K562 (cell line): Measurements from ENCODE around the gene RPL14. TPM values are rescaled to one million over a fixed set of nuclear protein-coding genes. Genes with fewer than 3 reads are reported as not detected.

ENCODE experiments used
- ARNT ChIP-seq, 2 experiments: fragments of 450-650 bp; IDR thresholded peaks; 2 replicates each; pipeline ENCODE4 v1.6.1; 2016; ENCODE audit warnings: mild to moderate bottlenecking in 1 of 2
- ATF1 ChIP-seq, 2 experiments: fragments of 450-650 bp in 1 of 2; IDR thresholded peaks; 2 replicates each; pipeline ENCODE4 v1.6.1; 2016; ENCODE audit warnings: missing compliant biosample characterization in 1 of 2, missing genetic modification characterization in 1 of 2
- ATF3 ChIP-seq, 2 experiments: fragments of 450-650 bp in 1 of 2; sonication (generic) in 1 of 2; formaldehyde crosslinking in 1 of 2; IDR thresholded peaks in 1 of 2; conservative IDR thresholded peaks in 1 of 2; 2 replicates each; pipeline versions ENCODE4 v1.6.1 to v1.8.1; 2016 to 2023; ENCODE audit warnings: mild to moderate bottlenecking in 2 of 2, moderate library complexity in 2 of 2, inconsistent platforms in 1 of 2, missing genetic modification reagents in 1 of 2
- CEBPZ ChIP-seq: fragments of 150-350 bp; IDR thresholded peaks from 2 replicates; pipeline ENCODE4 v1.6.1; 2014; ENCODE audit warnings: low read depth, mild to moderate bottlenecking, low read length, borderline replicate concordance
- EHMT2 ChIP-seq: fragments of 450-650 bp; IDR thresholded peaks from 2 replicates; pipeline ENCODE4 v1.6.1; 2018; ENCODE audit warnings: antibody characterized with exemption
- ELF1 ChIP-seq: fragments of 200-800 bp; sonication (Bioruptor generic); IDR thresholded peaks from 2 replicates; pipeline ENCODE4 v1.6.1; 2016; ENCODE audit warnings: missing genetic modification characterization, missing compliant biosample characterization
- GATA2 ChIP-seq: sonication (generic); formaldehyde crosslinking; IDR thresholded peaks from 2 replicates; pipeline ENCODE4 v1.4.0; 2020; ENCODE audit warnings: mild to moderate bottlenecking, missing genetic modification reagents
- HNRNPLL ChIP-seq: fragments of 200-400 bp; formaldehyde crosslinking; IDR thresholded peaks from 2 replicates; pipeline ENCODE4 v1.6.1; 2017; ENCODE audit warnings: low read length, low read depth, mild to moderate bottlenecking; ENCODE audit not compliant: poor library complexity, severe bottlenecking
- L3MBTL2 ChIP-seq: fragments of 450-650 bp; IDR thresholded peaks from 2 replicates; pipeline ENCODE4 v1.6.1; 2016; ENCODE audit warnings: mild to moderate bottlenecking, moderate library complexity
- POLR3G ChIP-seq: IDR thresholded peaks from 2 replicates; pipeline ENCODE4 v1.6.1; 2011; ENCODE audit not compliant: insufficient read length, insufficient replicate concordance; ENCODE audit errors: extremely low read depth
- RFX1 ChIP-seq: fragments of 450-650 bp; IDR thresholded peaks from 2 replicates; pipeline ENCODE4 v1.6.1; 2016; ENCODE audit warnings: mild to moderate bottlenecking, moderate library complexity
- RNF219 ChIP-seq: fragments of 250-450 bp; sonication (Bioruptor Pico); IDR thresholded peaks from 2 replicates; pipeline ENCODE4 v1.5.0; 2022; ENCODE audit warnings: mild to moderate bottlenecking
- SMC3 ChIP-seq: conservative IDR thresholded peaks from 2 replicates; pipeline ENCODE4 v1.6.1; 2011; ENCODE audit warnings: low read depth, low read length, improper control_type of control experiment; ENCODE audit not compliant: insufficient read depth
- TAF9B ChIP-seq: fragments of 450-650 bp; IDR thresholded peaks from 2 replicates; pipeline ENCODE4 v1.6.1; 2018; ENCODE audit warnings: mild to moderate bottlenecking; ENCODE audit not compliant: partially characterized antibody
- ZC3H8 ChIP-seq: fragments of 450-650 bp; IDR thresholded peaks from 2 replicates; pipeline ENCODE4 v1.6.1; 2017
- ZKSCAN1 ChIP-seq: fragments of 150-350 bp; IDR thresholded peaks from 2 replicates; pipeline ENCODE4 v1.6.1; 2016; ENCODE audit warnings: low read depth, low read length
- ZNF140 ChIP-seq: fragments of 250-450 bp; sonication (Bioruptor Pico); IDR thresholded peaks from 2 replicates; pipeline ENCODE4 v1.8.0; 2021; ENCODE audit warnings: moderate library complexity, mild to moderate bottlenecking, inconsistent platforms
- ZNF354B ChIP-seq: fragments of 250-450 bp; sonication (Bioruptor Pico); IDR thresholded peaks from 2 replicates; pipeline ENCODE4 v1.4.0; 2020
- ZNF740 ChIP-seq, 3 experiments: fragments of 200-800 bp in 1 of 3; sonication (Bioruptor generic) in 1 of 3; sonication (generic) in 1 of 3; formaldehyde crosslinking in 1 of 3; IDR thresholded peaks; 2 replicates each; pipeline versions ENCODE4 v1.6.1 to v1.8.0; 2016 to 2022; ENCODE audit warnings: mild to moderate bottlenecking in 2 of 3, missing compliant biosample characterization in 2 of 3, missing genetic modification characterization in 2 of 3, missing genetic modification reagents in 1 of 3
- polyA plus RNA-seq, 8 experiments: library from polyadenylated mRNA; depleted of rRNA in 4 of 8; stranded (reverse) in 5 of 8; unstranded in 3 of 8; fragments of >200 nt; fragmentation: Nextera tagmentation in 2 of 8; fragmentation: Illumina TruSeq in 1 of 8; extraction: Ambion mirVana in 2 of 8; extraction: Trizol in 1 of 8; gene quantifications; 2 replicates each; pipeline versions ENCODE4 v1.2.1 to v1.2.3, GENCODE V29; 2011 to 2014; ENCODE audit warnings: inconsistent platforms in 1 of 8, missing spikeins in 1 of 8
- total RNA-seq, 7 experiments: library from RNA; depleted of rRNA in 6 of 7; stranded (reverse); fragments of >200 nt in 6 of 7; fragmentation: Illumina TruSeq in 2 of 7; extraction: Trizol in 2 of 7; gene quantifications; 2 replicates each; pipeline versions ENCODE4 v1.2.1 to v1.2.3, GENCODE V29; 2011 to 2021; ENCODE audit warnings: low replicate concordance in 1 of 7

Gene RPL14
- total and polyA plus RNA-seq, 9 of the 15 experiments (the other 6 are each of a cell fraction or from before 2014, with no cell fraction given), result 851 to 4,649 (median 2,133) TPM

GRCh38 chr3:40456940-40457823 is at the start of gene RPL14 (continued):
- no peak for TF ChIP-seq CEBPZ
- TF ChIP-seq ARNT (IDR thresholded peaks at IDR 0.05), result peak in 1 of 2 experiments; percentile 70; a peak in 2 of 4 replicates
- TF ChIP-seq GATA2, result peak; percentile 34; the same call in 1 of the 2 replicates
- TF ChIP-seq ZC3H8, result no peak
- TF ChIP-seq ELF1 (tag), result peak; percentile 42; the same call in 1 of the 2 replicates
- no peak for TF ChIP-seq ZNF354B (CRISPR knock-in tag)
- TF ChIP-seq ATF3 (IDR thresholded peaks at IDR 0.05), result no peak
- TF ChIP-seq ATF3 (CRISPR knock-in tag; conservative IDR thresholded peaks at IDR 0.05), result peak; percentile 75; the same call in 1 of the 2 replicates
- TF ChIP-seq ZKSCAN1, result peak; percentile 76
- no peak for TF ChIP-seq ZNF140 (CRISPR knock-in tag)
- peak; percentile 79 for TF ChIP-seq HNRNPLL
- TF ChIP-seq POLR3G, result no peak
- peak; percentile 72; the same call in 1 of the 2 replicates for TF ChIP-seq ZNF740 (CRISPR knock-in tag; IDR thresholded peaks at IDR 0.05)
- TF ChIP-seq ZNF740 (tag; IDR thresholded peaks at IDR 0.05), result no peak
- peak; percentile 95 for TF ChIP-seq L3MBTL2
- TF ChIP-seq SMC3, result no peak
- TF ChIP-seq RFX1, result no peak
- peak; percentile 97 for TF ChIP-seq TAF9B
- TF ChIP-seq EHMT2, result no peak
- no peak for TF ChIP-seq RNF219 (CRISPR knock-in tag)
- no peak for TF ChIP-seq ATF1 (CRISPR knock-in tag; IDR thresholded peaks at IDR 0.05)
- TF ChIP-seq ATF1 (tag; IDR thresholded peaks at IDR 0.05), result peak; percentile 94
